PC-3 (cell line): Measurements from ENCODE around the gene ARV1.

ENCODE experiments used
- CTCF ChIP-seq: fragments of 300-600 bp; sonication (generic); conservative IDR thresholded peaks from 2 replicates; pipeline ENCODE4 v1.5.1; 2017; ENCODE audit warnings: antibody characterized with exemption, low read depth, mild to moderate bottlenecking, low read length
- EZH2 ChIP-seq: fragments of 300-600 bp; sonication (generic); IDR thresholded peaks from one replicate; pipeline ENCODE4 v1.6.1; 2017; ENCODE audit warnings: antibody characterized with exemption, mild to moderate bottlenecking, low read length; ENCODE audit not compliant: unreplicated experiment

DNA sequence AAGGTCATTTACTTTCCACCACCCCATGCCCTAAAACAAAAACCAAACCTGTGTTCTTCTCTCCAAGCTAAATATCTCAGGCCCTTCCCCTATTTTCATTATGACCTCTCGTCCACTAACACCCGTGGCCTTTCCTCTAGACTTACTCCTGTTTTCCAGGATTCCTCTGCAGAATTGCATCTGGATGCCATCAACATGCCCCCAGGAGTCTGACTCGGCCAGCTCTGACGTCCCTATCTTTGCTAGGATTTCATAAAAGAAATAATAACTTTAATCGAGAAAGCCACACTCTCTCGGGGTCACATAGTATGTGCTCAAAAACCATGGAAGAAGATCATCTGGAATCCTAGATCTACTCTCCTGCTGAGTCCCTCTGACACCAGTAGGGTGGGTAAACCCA lies 47.7 kb downstream of the ARV1 start:
- no peak for TF ChIP-seq CTCF
- no peak for TF ChIP-seq EZH2
